ENCODE results near the gene PUSL1.

GRCh38 chr1:1322418-1322817, 14.0 kb downstream of the PUSL1 start:
- no peak for TF ChIP-seq CTCF (conservative IDR thresholded peaks at IDR 0.05; ENCODE audit: low read depth, low read length)
- TF ChIP-seq EZH2 (IDR thresholded peaks at IDR 0.05; ENCODE audit: low read length, unreplicated experiment): no peak

Measured in PC-3 (cell line).